ENCODE data around the gene CD3E. TPM values are rescaled to one million over a fixed set of nuclear protein-coding genes. Genes with fewer than 3 reads are reported as not detected.

CD3E gene
- total and polyA plus RNA-seq, 2 experiments from 2014 or later, result not detected

GRCh38 chr11:118260353-118260752 lies 44.2 kb upstream of the CD3E start:
- no peaks in the 10 kb centered on the region for H3K9me2 ChIP-seq (ENCODE audit: insufficient read depth)
- peaks cover 27% of the 10 kb centered on the region for H3K27me3 ChIP-seq (ENCODE audit: insufficient read depth)
- peaks cover 22% of the 10 kb centered on the region for H3K27me3 Mint-ChIP-seq (ENCODE audit: insufficient read depth, low read depth, poor library complexity)

More at GRCh38 chr11:118260353-118260752, 44.2 kb upstream of the CD3E start:
- H3K36me3 Mint-ChIP-seq (ENCODE audit: low read depth), result peaks cover 9% of the 10 kb centered on the region
- Histone ChIP-seq H2AFZ (no peak overlapping the region), H3K36me3 (ENCODE audit: insufficient read depth) (no peaks in the 10 kb centered on the region), H3K4me1 (ENCODE audit: insufficient read depth) (peaks cover 15% of the 10 kb centered on the region), H3K27ac (ENCODE audit: low read depth) (no peak overlapping the region), H4K20me1 (replicated peaks; ENCODE audit: insufficient read depth) (no peaks in the 10 kb centered on the region), H3F3A (replicated peaks; ENCODE audit: low read depth) (no peaks in the 10 kb centered on the region), H3K4me2 (no peak overlapping the region), H3K4me3 (no peak overlapping the region), H3K79me2 (replicated peaks; ENCODE audit: insufficient read depth) (no peaks in the 10 kb centered on the region)
- H3K4me3 Mint-ChIP-seq, result no peak overlapping the region
- TF ChIP-seq JUNB (IDR thresholded peaks at IDR 0.05; ENCODE audit: unreplicated experiment), result no peak
- TF ChIP-seq, protein P1, sequence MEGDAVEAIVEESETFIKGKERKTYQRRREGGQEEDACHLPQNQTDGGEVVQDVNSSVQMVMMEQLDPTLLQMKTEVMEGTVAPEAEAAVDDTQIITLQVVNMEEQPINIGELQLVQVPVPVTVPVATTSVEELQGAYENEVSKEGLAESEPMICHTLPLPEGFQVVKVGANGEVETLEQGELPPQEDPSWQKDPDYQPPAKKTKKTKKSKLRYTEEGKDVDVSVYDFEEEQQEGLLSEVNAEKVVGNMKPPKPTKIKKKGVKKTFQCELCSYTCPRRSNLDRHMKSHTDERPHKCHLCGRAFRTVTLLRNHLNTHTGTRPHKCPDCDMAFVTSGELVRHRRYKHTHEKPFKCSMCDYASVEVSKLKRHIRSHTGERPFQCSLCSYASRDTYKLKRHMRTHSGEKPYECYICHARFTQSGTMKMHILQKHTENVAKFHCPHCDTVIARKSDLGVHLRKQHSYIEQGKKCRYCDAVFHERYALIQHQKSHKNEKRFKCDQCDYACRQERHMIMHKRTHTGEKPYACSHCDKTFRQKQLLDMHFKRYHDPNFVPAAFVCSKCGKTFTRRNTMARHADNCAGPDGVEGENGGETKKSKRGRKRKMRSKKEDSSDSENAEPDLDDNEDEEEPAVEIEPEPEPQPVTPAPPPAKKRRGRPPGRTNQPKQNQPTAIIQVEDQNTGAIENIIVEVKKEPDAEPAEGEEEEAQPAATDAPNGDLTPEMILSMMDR (conservative IDR thresholded peaks at IDR 0.05; ENCODE audit: low read depth in 2 of 2), result no peak
- no peak for TF ChIP-seq STAT1 (IDR thresholded peaks at IDR 0.05; ENCODE audit: unreplicated experiment)
- no peak for TF ChIP-seq ZNF114 (CRISPR knock-in tag; IDR thresholded peaks at IDR 0.05)
- no peak for TF ChIP-seq REST (IDR thresholded peaks at IDR 0.05; ENCODE audit: unreplicated experiment)
- TF ChIP-seq, protein P2, sequence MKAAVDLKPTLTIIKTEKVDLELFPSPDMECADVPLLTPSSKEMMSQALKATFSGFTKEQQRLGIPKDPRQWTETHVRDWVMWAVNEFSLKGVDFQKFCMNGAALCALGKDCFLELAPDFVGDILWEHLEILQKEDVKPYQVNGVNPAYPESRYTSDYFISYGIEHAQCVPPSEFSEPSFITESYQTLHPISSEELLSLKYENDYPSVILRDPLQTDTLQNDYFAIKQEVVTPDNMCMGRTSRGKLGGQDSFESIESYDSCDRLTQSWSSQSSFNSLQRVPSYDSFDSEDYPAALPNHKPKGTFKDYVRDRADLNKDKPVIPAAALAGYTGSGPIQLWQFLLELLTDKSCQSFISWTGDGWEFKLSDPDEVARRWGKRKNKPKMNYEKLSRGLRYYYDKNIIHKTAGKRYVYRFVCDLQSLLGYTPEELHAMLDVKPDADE (IDR thresholded peaks at IDR 0.05), result no peak
- no peak for TF ChIP-seq ZNF331 (CRISPR knock-in tag; IDR thresholded peaks at IDR 0.05; ENCODE audit: low read depth)
- TF ChIP-seq POLR2AphosphoS5 (IDR thresholded peaks at IDR 0.05; ENCODE audit: low read depth), result no peak
- no peak for TF ChIP-seq ZNF462 (CRISPR knock-in tag; IDR thresholded peaks at IDR 0.05)
- no peak for TF ChIP-seq EZH2 (IDR thresholded peaks at IDR 0.05; ENCODE audit: low read depth, unreplicated experiment)
- no peak for TF ChIP-seq NANOG (IDR thresholded peaks at IDR 0.05; ENCODE audit: borderline replicate concordance)
- no peak for TF ChIP-seq EZH2phosphoT487 (IDR thresholded peaks at IDR 0.05; ENCODE audit: unreplicated experiment)
- no peak for TF ChIP-seq CREB1 (CRISPR knock-in tag; IDR thresholded peaks at IDR 0.05; ENCODE audit: low read depth)
- ATAC-seq (no peak), DNase-seq (ENCODE audit: low spot score) (no peak)
- no peaks in the 10 kb centered on the region for H3K9me3 Mint-ChIP-seq
- H3K4me1 Mint-ChIP-seq, result peaks cover 26% of the 10 kb centered on the region
- no peak overlapping the region for H3K27ac Mint-ChIP-seq
